ENCODE measurements around the gene KCNJ6. TPM values are rescaled to one million over a fixed set of nuclear protein-coding genes. Genes with fewer than 3 reads are reported as not detected.

Gene KCNJ6
- polyA plus RNA-seq, 1 of the 3 experiments (the other 2 are of a cell fraction) = not detected

GRCh38 chr21:37696936-37697335 is 219.3 kb downstream of the KCNJ6 start:
- no peaks in the 10 kb centered on the region for H4K20me1 ChIP-seq (ENCODE audit: insufficient read depth)
- peaks cover 17% of the 10 kb centered on the region; the same call in 1 of the 2 replicates for H3K27me3 ChIP-seq (ENCODE audit: insufficient read depth)
- H3K4me1 ChIP-seq (ENCODE audit: control insufficient read depth in 1 of 2, insufficient read depth in 2 of 2, low read depth in 1 of 2, low read length in 1 of 2) = no peaks in the 10 kb centered on the region; a peak in 1 of 4 replicates
- H3F3A ChIP-seq (replicated peaks; ENCODE audit: insufficient read depth) = no peaks in the 10 kb centered on the region
- no peaks in the 10 kb centered on the region for H3K9me3 ChIP-seq
- WGBS (ENCODE audit: low lambda C conversion rate) = 46% methylated on average over 3 of the region's 3 CpGs
- no peak overlapping the region for H3K4me2 ChIP-seq
- H2AFZ ChIP-seq (ENCODE audit: low read depth) = no peak overlapping the region
- no peak overlapping the region for H3K27ac ChIP-seq (ENCODE audit: low read depth in 2 of 2, low read length in 1 of 2)
- H3K4me3 ChIP-seq (ENCODE audit: low read depth in 2 of 2, low read length in 1 of 2) = no peak overlapping the region
- H3K9ac ChIP-seq = no peak overlapping the region
- no peak for DNase-seq
- no peak for TF ChIP-seq MXI1 (IDR thresholded peaks at IDR 0.05; ENCODE audit: low read depth, low read length)
- no peak for TF ChIP-seq POLR2AphosphoS5 (IDR thresholded peaks at IDR 0.05; ENCODE audit: low read depth, low read length)
- no peak for TF ChIP-seq GABPA (IDR thresholded peaks at IDR 0.05; ENCODE audit: low read depth)
- no peak for TF ChIP-seq RCOR1 (IDR thresholded peaks at IDR 0.05; ENCODE audit: low read length)
- TF ChIP-seq EP300 (IDR thresholded peaks at IDR 0.05; ENCODE audit: borderline replicate concordance in 1 of 2, low read depth in 1 of 2, low read length in 1 of 2) = no peak
- TF ChIP-seq SMC3 (IDR thresholded peaks at IDR 0.05; ENCODE audit: low read depth, low read length) = no peak
- TF ChIP-seq SIN3A (IDR thresholded peaks at IDR 0.05; ENCODE audit: borderline replicate concordance, low read depth, low read length) = no peak
- no peak for TF ChIP-seq TAF1 (IDR thresholded peaks at IDR 0.05; ENCODE audit: borderline replicate concordance, low read depth, low read length)
- H3K36me3 ChIP-seq (replicated peaks in 1 of 2; ENCODE audit: control insufficient read depth in 1 of 2, insufficient read depth in 2 of 2, low read length in 1 of 2) = no peaks in the 10 kb centered on the region
- CTCF ChIA-PET = interaction anchor here (0.8 to 1.3 kb wide), 2 partner anchors 15 to 430 kb away, joined by 3 to 4 read pairs; no protein-coding TSS in a partner anchor
- H3K9me2 ChIP-seq = no peaks in the 10 kb centered on the region
- H3K79me2 ChIP-seq (ENCODE audit: insufficient read depth) = no peaks in the 10 kb centered on the region
- POLR2A ChIA-PET = no interaction called here

- no peak overlapping the region for H3K27ac ChIP-seq (ENCODE audit: low read depth in 2 of 2, low read length in 1 of 2)
- no peaks in the 10 kb centered on the region for H3F3A ChIP-seq (replicated peaks; ENCODE audit: insufficient read depth)
- H3K27me3 ChIP-seq (ENCODE audit: insufficient read depth) = peaks cover 17% of the 10 kb centered on the region; the same call in 1 of the 2 replicates
- H3K9ac ChIP-seq = no peak overlapping the region
- no peaks in the 10 kb centered on the region; a peak in 1 of 4 replicates for H3K4me1 ChIP-seq (ENCODE audit: control insufficient read depth in 1 of 2, insufficient read depth in 2 of 2, low read depth in 1 of 2, low read length in 1 of 2)
- no peaks in the 10 kb centered on the region for H4K20me1 ChIP-seq (ENCODE audit: insufficient read depth)
- H3K4me3 ChIP-seq (ENCODE audit: low read depth in 2 of 2, low read length in 1 of 2) = no peak overlapping the region
- POLR2A ChIA-PET = no interaction called here
- no peak for TF ChIP-seq REST (IDR thresholded peaks at IDR 0.05; ENCODE audit: low read depth, low read length)
- no peak for TF ChIP-seq RFX5 (IDR thresholded peaks at IDR 0.05; ENCODE audit: low read length)
- no peaks in the 10 kb centered on the region for H3K9me3 ChIP-seq
- H3K4me2 ChIP-seq = no peak overlapping the region
- no peaks in the 10 kb centered on the region for H3K9me2 ChIP-seq
- H2AFZ ChIP-seq (ENCODE audit: low read depth) = no peak overlapping the region
- DNase-seq = no peak
- no peaks in the 10 kb centered on the region for H3K79me2 ChIP-seq (ENCODE audit: insufficient read depth)
- CTCF ChIA-PET = interaction anchor here (0.9 to 2.2 kb wide), 3 partner anchors 16 to 20 kb away, joined by 3 to 10 read pairs (median 4); no protein-coding TSS in a partner anchor
- no peaks in the 10 kb centered on the region for H3K36me3 ChIP-seq (replicated peaks in 1 of 2; ENCODE audit: control insufficient read depth in 1 of 2, insufficient read depth in 2 of 2, low read length in 1 of 2)
Measured at GRCh38 chr21:37695111-37695510, 221.1 kb downstream of the KCNJ6 start.
